Calu3 (cell line): ENCODE results near the gene IMMP2L. TPM values are rescaled to one million over a fixed set of nuclear protein-coding genes. Genes with fewer than 3 reads are reported as not detected.

Experiments used
- BruUV-seq: library from RNA; stranded (reverse); fragments of 400-500 nt; replicated peaks from 2 replicates; lab custom pipeline; 2021; lab: Mats Ljungman, UMichigan
- CTCF ChIA-PET: fragments of 300-600 bp; sonication (Branson Sonifier 250); formaldehyde crosslinking; loops from one replicate; lab custom pipeline; 2022; ENCODE audit warnings: antibody characterized with exemption; lab: Charles Lee
- DNase-seq: peaks from one replicate; pipeline ENCODE4 v3.0.0; 2022
- H3K27ac Mint-ChIP-seq: one replicate; pipeline ENCODE4 v1.8.0; 2022; ENCODE audit warnings: mixed read lengths; ENCODE audit not compliant: unreplicated experiment
- H3K27me3 Mint-ChIP-seq: one replicate; pipeline ENCODE4 v1.8.0; 2022; ENCODE audit warnings: mixed read lengths; ENCODE audit not compliant: unreplicated experiment
- H3K36me3 Mint-ChIP-seq: one replicate; pipeline ENCODE4 v1.8.0; 2022; ENCODE audit warnings: mild to moderate bottlenecking, moderate library complexity, mixed read lengths; ENCODE audit not compliant: insufficient read depth, unreplicated experiment
- H3K4me1 Mint-ChIP-seq: one replicate; pipeline ENCODE4 v1.8.0; 2022; ENCODE audit warnings: mild to moderate bottlenecking, low read depth, mixed read lengths; ENCODE audit not compliant: unreplicated experiment
- H3K4me3 Mint-ChIP-seq: one replicate; pipeline ENCODE4 v1.8.0; 2022; ENCODE audit warnings: mild to moderate bottlenecking, low read depth, moderate library complexity, mixed read lengths; ENCODE audit not compliant: unreplicated experiment
- H3K9me3 Mint-ChIP-seq: one replicate; pipeline ENCODE4 v1.8.0; 2022; ENCODE audit warnings: low read depth, mixed read lengths; ENCODE audit not compliant: unreplicated experiment
- CTCF ChIP-seq: fragments of 200-600 bp; IDR thresholded peaks from one replicate; pipeline ENCODE4 v1.8.0; 2022; ENCODE audit warnings: antibody characterized with exemption; ENCODE audit not compliant: unreplicated experiment
- intact Hi-C: fragments of 100-400 bp; cut with micrococcal nuclease; formaldehyde crosslinking; loops from one replicate; pipeline ENCODE4 v1.10.0; 2022; ENCODE audit not compliant: unreplicated experiment
- total RNA-seq: library from RNA; stranded (reverse); gene quantifications from 2 replicates; pipeline ENCODE4 v1.2.3, GENCODE V29; 2022

Gene IMMP2L
- total RNA-seq, 1 experiment from 2014 or later = 28.6 TPM

- Mint-ChIP-seq H3K27ac (no peak overlapping the region), H3K9me3 (no peaks in the 10 kb centered on the region)
These were observed 416.2 kb downstream of the IMMP2L start for GRCh38 chr7:111146136-111146535.

DNA sequence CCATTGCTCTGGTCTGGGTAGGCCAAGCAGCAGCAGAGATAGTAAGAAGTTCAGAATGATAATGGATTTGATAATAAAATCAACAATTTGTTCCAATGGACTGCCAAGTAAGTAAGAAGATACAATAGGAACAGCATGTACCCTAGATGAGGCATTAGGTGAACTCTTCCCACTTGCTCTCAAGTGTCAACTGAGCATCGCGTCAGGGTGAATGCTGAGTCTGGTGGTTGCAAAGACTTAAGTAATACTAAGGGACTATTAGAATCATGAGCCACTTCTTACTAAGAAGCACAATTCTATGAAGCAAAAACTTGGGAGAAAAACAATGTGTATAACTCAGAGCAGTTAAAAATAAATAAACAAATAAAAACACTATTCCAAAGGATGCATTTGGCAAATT is 416.8 kb downstream of the IMMP2L start:
- H3K27me3 Mint-ChIP-seq = no peaks in the 10 kb centered on the region
- no peak for DNase-seq
- CTCF ChIA-PET = no interaction called here
- no TSS peak for BruUV-seq
- no peak overlapping the region for H3K4me3 Mint-ChIP-seq
- H3K9me3 Mint-ChIP-seq = no peaks in the 10 kb centered on the region
- H3K36me3 Mint-ChIP-seq = no peaks in the 10 kb centered on the region
- no peak overlapping the region for H3K27ac Mint-ChIP-seq
- no peaks in the 10 kb centered on the region for H3K4me1 Mint-ChIP-seq
- intact Hi-C loops = no loop called here
- no peak for TF ChIP-seq CTCF

More at GRCh38 chr7:111146136-111146535, 416.2 kb downstream of the IMMP2L start:
- intact Hi-C loops = no loop called here
- no peak for DNase-seq
- no TSS peak for BruUV-seq
- CTCF ChIA-PET = no interaction called here
- TF ChIP-seq CTCF = no peak
- Mint-ChIP-seq H3K36me3 (no peaks in the 10 kb centered on the region), H3K4me1 (no peaks in the 10 kb centered on the region), H3K27me3 (no peaks in the 10 kb centered on the region), H3K4me3 (no peak overlapping the region)

DNA sequence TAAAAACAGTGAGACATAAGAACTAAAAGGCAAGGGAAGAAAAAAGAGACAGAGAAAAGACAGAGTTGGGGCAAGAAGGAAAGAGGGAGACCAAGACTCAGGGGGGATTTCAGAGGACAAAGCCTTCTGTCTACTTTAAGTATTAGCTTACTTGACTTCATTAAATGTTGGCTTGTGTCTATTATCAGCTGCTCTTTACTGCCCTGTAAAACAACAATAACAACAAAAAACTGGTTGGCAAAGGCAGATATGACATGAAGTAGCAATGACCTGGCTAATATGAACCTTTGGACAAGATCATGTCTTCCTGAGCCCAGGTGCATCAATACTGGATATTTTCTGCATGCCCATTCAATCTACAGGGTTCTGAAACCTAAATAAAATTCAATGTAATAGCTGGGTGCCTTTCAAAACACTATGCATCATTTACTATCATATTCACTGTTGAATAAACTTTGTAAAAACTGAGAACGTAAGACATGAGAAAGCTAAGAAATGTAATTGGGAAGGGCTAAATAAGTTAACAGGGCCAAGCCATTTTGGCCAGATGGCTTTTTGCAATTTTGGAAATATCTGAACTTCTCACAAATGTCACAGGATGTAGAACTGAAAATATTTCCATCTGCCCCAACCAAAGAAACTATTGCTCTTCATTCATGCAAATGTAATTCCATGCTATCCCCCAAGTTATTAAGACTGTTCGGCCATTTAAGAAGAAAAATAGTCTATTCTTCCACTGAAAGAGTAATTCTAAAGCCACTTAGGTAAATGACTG is 422.0 kb downstream of the IMMP2L start:
- CTCF ChIA-PET = no interaction called here
- no peak overlapping the region for H3K27ac Mint-ChIP-seq
- BruUV-seq = no TSS peak

GRCh38 chr7:111138586-111138985 is 423.7 kb downstream of the IMMP2L start:
- BruUV-seq = no TSS peak
- Mint-ChIP-seq H3K27me3 (no peaks in the 10 kb centered on the region), H3K27ac (peak overlapping the region; percentile 70), H3K4me1 (peaks cover 10% of the 10 kb centered on the region), H3K36me3 (no peaks in the 10 kb centered on the region), H3K9me3 (no peaks in the 10 kb centered on the region), H3K4me3 (no peak overlapping the region)
- DNase-seq = no peak
- intact Hi-C loops = loop anchor here (10.0 kb wide), 1 partner anchor 56 kb away; no protein-coding TSS in a partner anchor
- CTCF ChIA-PET = interaction anchor here (0.6 kb wide), 1 partner anchor 400 kb away, joined by 3 read pairs; no protein-coding TSS in a partner anchor
- no peak for TF ChIP-seq CTCF

More for the DNA sequence above, 422.0 kb downstream of the IMMP2L start:
- Mint-ChIP-seq H3K36me3 (no peaks in the 10 kb centered on the region), H3K9me3 (no peaks in the 10 kb centered on the region), H3K4me1 (peaks cover 10% of the 10 kb centered on the region), H3K4me3 (no peak overlapping the region), H3K27me3 (no peaks in the 10 kb centered on the region)
- no peak for DNase-seq
- no peak for TF ChIP-seq CTCF
- intact Hi-C loops = no loop called here
